ENCODE results near the gene MTHFD2L. TPM values are rescaled to one million over a fixed set of nuclear protein-coding genes. Genes with fewer than 3 reads are reported as not detected.
A peak's percentile ranks its signal among the peaks of the same experiment; 100 is the strongest.

MTHFD2L gene
- total RNA-seq, 4 donors from 2014 or later = 22.3 to 30.8 (median 27.0) TPM

GRCh38 chr4:74133786-74134499 is 24.0 kb upstream of the MTHFD2L start:
- Histone ChIP-seq H3K4me1 (no peaks in the 10 kb centered on the region), H3K27ac (no peak overlapping the region), H3K9me3 (no peaks in the 10 kb centered on the region), H3K36me3 (no peaks in the 10 kb centered on the region), H3K27me3 (no peaks in the 10 kb centered on the region), H3K4me3 (replicated peaks in 1 of 3) (no peak overlapping the region)
- peak; percentile 55 to 85 (median 82) for TF ChIP-seq CTCF (IDR thresholded peaks at IDR 0.05)
- TF ChIP-seq POLR2A (IDR thresholded peaks at IDR 0.05) = no peak
- intact Hi-C loops (cut with DNase I) = loop anchor here (10.0 kb wide), 1 partner anchor 539 kb away; no protein-coding TSS in a partner anchor
- DNase-seq = peak; percentile 76 to 78
- 34 to 39% methylated on average over 8 of the region's 8 CpGs for WGBS, 2 donors

DNA sequence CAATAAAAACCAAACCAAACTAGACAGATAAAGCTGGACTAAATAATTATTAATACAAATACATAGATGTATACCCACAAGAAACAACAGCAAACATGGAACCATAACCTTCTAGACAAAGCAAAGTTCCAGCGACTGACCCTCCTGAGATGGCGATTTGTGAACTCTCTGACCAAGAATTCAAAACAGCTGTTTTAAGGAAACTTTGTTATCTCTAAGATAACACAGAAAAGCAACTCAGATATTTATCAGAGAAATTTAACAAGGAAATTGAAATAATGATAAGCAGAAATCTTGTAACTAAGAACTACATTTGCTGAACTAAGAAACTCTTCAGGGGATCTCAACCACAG is 23.4 kb upstream of the MTHFD2L start:
- H3K4me3 ChIP-seq (replicated peaks in 1 of 3) = no peak overlapping the region
- H3K27ac ChIP-seq = no peak overlapping the region
- H3K27me3 ChIP-seq = no peaks in the 10 kb centered on the region
- no peak for DNase-seq
- TF ChIP-seq POLR2A (IDR thresholded peaks at IDR 0.05) (no peak), CTCF (IDR thresholded peaks at IDR 0.05) (no peak)
- no peaks in the 10 kb centered on the region for H3K36me3 ChIP-seq
- intact Hi-C loops (cut with DNase I) = loop anchor here (10.0 kb wide), 1 partner anchor 540 kb away; no protein-coding TSS in a partner anchor
- no peaks in the 10 kb centered on the region for H3K9me3 ChIP-seq
- H3K4me1 ChIP-seq = no peaks in the 10 kb centered on the region
- 33 to 34% methylated on average over 2 of the region's 2 CpGs for WGBS, 2 donors

DNA sequence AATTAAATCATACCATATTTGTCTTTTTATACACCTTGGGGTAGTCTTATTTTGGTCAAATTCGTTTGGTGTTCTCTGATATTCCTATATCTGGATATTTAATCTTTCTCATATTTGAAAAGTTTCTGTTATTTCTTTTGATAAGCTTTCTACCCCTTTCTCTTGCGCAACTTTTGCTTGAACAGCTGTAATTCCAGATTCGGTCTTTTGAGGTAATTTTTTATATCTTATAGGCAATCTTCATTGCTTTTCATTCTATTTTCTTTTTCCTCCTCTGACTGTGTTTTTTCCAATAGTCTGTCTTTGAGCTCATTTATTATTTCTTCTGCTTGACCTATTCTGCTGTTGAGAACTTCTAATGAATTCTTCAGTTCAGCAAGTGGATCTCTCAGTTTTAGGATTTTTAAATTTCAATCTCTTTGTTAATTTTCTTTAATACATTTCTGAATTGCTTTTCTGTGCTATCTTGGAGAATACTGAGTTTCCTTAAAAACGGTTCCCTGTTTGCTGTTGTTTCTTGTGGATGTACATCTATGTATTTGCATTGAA is 11.3 kb upstream of the MTHFD2L start:
- Histone ChIP-seq H3K4me1 (no peaks in the 10 kb centered on the region), H3K9me3 (no peaks in the 10 kb centered on the region), H3K36me3 (no peaks in the 10 kb centered on the region), H3K27ac (no peak overlapping the region), H3K4me3 (replicated peaks in 1 of 3) (no peak overlapping the region), H3K27me3 (no peaks in the 10 kb centered on the region)
- no peak for DNase-seq
- 89 to 92% methylated on average over 4 of the region's 4 CpGs for WGBS, 2 donors
- intact Hi-C loops (cut with DNase I) = no loop called here
- no peak for TF ChIP-seq CTCF (IDR thresholded peaks at IDR 0.05)
- TF ChIP-seq POLR2A (IDR thresholded peaks at IDR 0.05) = no peak

GRCh38 chr4:74148205-74148604 is 9.7 kb upstream of the MTHFD2L start:
- H3K9me3 ChIP-seq = no peaks in the 10 kb centered on the region
- no peak for TF ChIP-seq POLR2A (IDR thresholded peaks at IDR 0.05)
- TF ChIP-seq CTCF (IDR thresholded peaks at IDR 0.05) = no peak
- no peak for DNase-seq

DNA sequence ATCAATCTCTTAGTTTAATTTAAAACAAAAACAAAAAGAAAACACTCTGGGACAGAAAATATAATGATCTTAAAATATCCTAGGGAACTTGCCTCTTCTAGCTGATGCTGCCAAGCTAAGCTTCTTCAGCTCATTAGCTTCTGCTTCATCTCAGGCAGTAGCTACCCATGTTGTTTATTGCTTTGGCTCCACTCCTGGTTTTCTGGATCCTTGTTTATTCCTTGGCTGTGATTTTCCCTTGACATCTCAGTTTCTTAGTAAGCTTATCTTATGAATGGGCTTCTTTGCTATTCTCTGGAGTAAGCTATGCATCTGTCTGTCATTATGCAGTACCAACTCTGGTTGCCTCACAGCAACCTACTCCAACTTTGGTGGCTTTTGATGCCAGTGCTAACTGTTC is 5.1 kb upstream of the MTHFD2L start:
- Histone ChIP-seq H3K4me3 (replicated peaks in 1 of 3) (no peak overlapping the region), H3K36me3 (no peaks in the 10 kb centered on the region), H3K4me1 (peaks cover 0 to 4% of the 10 kb centered on the region in 2 donors), H3K27me3 (no peaks in the 10 kb centered on the region), H3K27ac (no peak overlapping the region), H3K9me3 (no peaks in the 10 kb centered on the region)
- no peak for DNase-seq
- intact Hi-C loops (cut with DNase I) = no loop called here
- TF ChIP-seq CTCF (IDR thresholded peaks at IDR 0.05) = no peak
- TF ChIP-seq POLR2A (IDR thresholded peaks at IDR 0.05) = no peak

More at GRCh38 chr4:74148205-74148604, 9.7 kb upstream of the MTHFD2L start:
- no peaks in the 10 kb centered on the region for H3K4me1 ChIP-seq
- H3K27ac ChIP-seq = no peak overlapping the region
- no peaks in the 10 kb centered on the region for H3K36me3 ChIP-seq
- intact Hi-C loops (cut with DNase I) = no loop called here
- 86 to 98% methylated on average over 2 of the region's 2 CpGs for WGBS, 2 donors
- H3K4me3 ChIP-seq (replicated peaks in 1 of 3) = no peak overlapping the region
- H3K27me3 ChIP-seq = no peaks in the 10 kb centered on the region
